GDM1 (cell line): ENCODE measurements around the gene N4BP2L2.

Experiments used
- DNase-seq: peaks from one replicate; lab custom pipeline; 2025; lab: John Stamatoyannopoulos, UW

N4BP2L2 gene

GRCh38 chr13:32468502-32469142 is 70.0 kb downstream of the N4BP2L2 start:
- DNase-seq, result no peak

- no peak for DNase-seq
These were observed 82.0 kb downstream of the N4BP2L2 start for GRCh38 chr13:32456591-32456990.

DNA sequence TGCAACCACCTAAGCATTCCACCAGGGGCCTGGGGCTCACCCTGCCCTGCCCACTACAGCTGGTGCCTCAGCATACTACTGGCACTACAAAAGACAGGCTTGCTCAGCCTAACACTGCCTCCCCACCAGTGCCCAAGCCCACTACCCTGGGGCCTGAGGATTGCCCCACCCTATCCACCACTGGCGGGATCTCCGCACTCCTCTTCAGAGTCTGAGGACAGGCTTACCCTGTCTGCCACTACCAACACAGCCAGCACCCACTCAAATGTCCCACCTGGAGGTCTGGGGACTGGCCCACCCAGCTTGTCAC is 83.0 kb downstream of the N4BP2L2 start:
- no peak for DNase-seq

- no peak for DNase-seq
These were observed 83.6 kb downstream of the N4BP2L2 start for GRCh38 chr13:32454886-32455593.

DNA sequence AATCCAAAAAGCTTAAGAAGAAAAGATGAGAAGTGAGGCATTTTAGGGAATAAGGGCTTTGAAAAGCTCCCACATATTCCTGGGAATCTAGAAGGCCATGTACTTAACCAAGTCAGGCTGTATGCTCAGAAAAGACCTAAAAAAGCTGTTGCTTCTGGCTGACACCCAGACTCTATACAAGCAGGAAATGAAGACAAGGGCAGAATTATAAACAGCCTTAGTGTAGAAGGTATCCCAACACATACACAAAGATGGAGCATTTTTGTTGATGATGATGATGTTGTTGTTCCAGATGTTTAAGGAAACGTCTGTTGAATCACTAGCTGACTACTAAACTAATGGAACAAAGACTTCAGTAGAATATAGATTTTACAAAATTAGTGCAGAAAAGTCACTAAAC is 84.6 kb downstream of the N4BP2L2 start:
- DNase-seq, result no peak

- DNase-seq, result no peak
These were observed 89.6 kb downstream of the N4BP2L2 start for GRCh38 chr13:32448972-32449371.

- no peak for DNase-seq
These were observed 90.5 kb downstream of the N4BP2L2 start for GRCh38 chr13:32447894-32448623.

DNA sequence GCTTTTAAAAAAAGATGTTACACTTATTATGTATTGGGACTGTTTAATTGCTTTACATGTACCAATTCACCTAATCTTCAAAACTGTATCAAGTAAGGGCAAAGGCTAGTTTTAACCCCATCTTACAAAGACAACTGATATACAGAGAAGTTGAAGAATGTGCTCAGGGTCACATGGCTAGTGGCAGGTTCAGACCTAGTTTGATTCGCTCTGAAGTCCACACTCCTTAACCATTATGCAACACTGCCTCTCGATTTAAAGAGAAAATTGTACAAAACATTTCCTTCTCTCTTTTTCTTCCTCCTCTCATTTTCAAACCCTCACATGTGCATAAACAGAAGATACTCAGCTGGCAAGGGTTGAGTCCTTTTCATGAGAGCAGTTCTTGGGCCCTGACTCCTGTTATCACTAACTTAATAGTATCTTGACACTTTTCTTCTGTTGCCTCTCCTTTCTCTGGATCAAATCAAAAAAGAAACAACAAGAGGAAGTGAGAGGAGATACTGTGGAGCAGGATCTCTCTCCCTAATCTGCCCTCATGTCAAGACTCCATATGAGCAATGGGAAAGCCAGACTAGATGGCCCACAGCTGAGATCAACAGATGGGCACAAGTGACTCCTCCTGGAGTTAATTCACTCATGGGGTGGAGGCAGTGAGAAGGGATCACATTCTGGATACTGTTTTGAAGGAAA is 91.7 kb downstream of the N4BP2L2 start:
- no peak for DNase-seq

GRCh38 chr13:32446220-32446619 is 92.4 kb downstream of the N4BP2L2 start:
- DNase-seq, result no peak

DNA sequence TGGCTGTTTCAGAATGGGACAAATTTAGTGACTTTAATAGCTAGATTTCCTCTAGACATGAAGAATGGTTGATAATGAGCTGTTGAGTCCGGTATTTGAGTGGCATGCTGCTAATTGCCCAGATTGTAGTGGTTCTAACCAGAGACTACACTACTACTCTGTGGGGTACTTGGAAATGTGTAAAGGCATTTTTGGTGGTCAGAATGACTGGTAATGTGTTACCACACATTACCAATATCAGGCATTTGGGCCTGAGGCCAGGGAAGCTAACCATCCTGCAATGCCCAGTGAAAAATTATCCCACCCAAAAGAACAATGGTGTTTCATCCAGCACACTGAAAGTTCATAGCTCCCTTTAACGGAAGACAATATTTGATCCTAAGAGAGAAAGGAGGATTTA is 93.1 kb downstream of the N4BP2L2 start:
- DNase-seq, result no peak

DNA sequence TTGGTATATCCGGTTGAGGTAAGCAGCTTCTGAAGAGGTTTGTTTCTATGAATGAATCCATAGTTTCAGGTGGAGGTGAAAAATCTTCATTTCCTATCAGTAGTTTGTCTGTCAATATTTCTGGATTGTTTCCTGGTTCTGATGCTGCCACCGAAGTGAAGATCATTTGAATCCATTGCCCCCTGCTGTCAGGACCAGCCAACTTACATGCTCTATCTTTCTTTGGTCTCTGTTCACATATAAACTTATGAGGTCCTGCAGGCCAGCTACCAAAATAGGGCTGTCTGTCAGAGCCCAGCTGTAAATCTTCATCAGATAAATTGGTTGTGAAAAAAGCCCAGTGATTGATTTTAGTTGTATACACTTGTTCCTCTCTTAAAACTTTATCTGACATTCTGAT is 95.5 kb downstream of the N4BP2L2 start:
- DNase-seq, result peak; percentile 35

DNA sequence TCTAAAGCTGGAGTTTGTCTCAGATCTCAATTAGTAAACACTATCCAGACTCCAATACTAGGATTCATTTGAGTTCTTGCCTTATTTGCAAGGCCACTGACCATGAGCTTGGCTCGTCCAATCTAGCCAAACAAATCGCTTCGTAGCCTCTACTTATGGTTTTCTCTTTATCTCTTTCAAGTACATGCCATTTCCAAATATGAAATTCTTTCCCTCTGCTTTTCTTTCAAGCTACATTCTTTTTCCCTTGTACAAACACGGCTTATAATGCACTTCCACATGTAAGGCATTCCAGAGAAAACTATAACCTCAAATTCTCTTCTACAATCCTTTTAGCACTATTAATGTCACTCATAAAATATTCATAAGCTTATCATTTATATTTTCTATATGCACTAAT is 99.7 kb downstream of the N4BP2L2 start:
- no peak for DNase-seq

GRCh38 chr13:32432856-32433255 is 105.7 kb downstream of the N4BP2L2 start:
- DNase-seq, result no peak

DNA sequence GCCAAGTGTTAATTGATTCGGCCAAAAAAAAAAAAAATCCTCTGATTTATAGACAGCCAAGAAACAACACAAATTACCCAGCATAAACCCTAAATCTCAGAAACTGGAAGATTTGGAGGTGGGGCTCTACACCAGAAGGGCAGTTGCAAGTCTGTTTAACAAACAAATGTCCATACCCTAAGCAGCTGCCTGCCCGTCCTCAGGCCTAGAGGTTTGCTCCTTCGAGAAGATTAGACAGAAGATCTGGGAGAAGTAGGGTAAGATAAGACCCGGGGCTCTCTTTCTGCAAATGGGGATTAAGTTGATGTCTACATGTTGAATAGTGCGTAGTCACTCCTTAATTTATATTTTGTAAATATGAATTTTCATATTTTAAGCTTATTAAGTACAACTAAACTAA is 107.2 kb downstream of the N4BP2L2 start:
- no peak for DNase-seq

GRCh38 chr13:32430018-32430747 is 108.4 kb downstream of the N4BP2L2 start:
- DNase-seq, result peak; percentile 72

- no peak for DNase-seq
These were observed 109.1 kb downstream of the N4BP2L2 start for GRCh38 chr13:32429433-32429909.

- DNase-seq, result no peak
These were observed 109.8 kb downstream of the N4BP2L2 start for GRCh38 chr13:32428581-32429432.

DNA sequence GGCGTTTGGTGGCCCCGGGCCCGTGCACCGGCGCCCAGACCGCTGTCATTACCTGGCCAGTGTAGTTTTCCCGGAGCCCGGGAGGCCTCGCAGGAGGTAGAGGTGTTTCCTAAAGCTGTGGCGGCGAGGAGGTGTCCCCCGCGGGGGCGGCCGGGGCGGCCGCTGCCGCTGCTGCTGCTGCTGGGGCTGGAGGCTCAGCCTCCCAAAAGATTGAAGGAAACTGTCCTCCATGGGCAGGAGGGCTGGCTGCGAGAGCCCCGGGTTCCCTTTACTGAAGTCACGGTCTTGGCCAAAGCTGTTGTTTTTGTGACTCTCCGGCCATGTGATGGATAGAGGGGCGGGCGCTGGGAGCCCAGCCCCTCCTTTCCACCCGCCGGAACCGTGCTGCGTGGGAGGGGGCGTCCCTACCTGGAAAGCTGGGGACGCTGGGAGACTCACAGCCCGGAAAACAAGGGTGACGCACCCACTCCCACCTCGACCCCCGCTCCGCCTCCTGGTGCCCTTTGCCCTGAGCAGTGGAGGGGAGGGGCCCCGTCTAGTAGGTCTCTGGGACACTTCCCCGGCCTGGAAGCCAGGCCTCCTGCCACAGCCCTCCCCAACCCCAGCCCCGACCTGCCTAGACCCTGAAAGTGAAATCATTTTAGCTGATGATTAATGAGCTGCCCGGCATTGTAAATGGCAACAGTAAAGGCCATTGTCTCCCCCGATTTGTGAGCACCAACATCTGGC is 110.6 kb downstream of the N4BP2L2 start, which contains the start of gene N4BP2L1:
Gene N4BP2L1 (minus strand): TSS at position 279 of the 729 bp plus-strand sequence. CDS start 48 bp downstream, at position 231.
- DNase-seq, result peak; percentile 73

DNA sequence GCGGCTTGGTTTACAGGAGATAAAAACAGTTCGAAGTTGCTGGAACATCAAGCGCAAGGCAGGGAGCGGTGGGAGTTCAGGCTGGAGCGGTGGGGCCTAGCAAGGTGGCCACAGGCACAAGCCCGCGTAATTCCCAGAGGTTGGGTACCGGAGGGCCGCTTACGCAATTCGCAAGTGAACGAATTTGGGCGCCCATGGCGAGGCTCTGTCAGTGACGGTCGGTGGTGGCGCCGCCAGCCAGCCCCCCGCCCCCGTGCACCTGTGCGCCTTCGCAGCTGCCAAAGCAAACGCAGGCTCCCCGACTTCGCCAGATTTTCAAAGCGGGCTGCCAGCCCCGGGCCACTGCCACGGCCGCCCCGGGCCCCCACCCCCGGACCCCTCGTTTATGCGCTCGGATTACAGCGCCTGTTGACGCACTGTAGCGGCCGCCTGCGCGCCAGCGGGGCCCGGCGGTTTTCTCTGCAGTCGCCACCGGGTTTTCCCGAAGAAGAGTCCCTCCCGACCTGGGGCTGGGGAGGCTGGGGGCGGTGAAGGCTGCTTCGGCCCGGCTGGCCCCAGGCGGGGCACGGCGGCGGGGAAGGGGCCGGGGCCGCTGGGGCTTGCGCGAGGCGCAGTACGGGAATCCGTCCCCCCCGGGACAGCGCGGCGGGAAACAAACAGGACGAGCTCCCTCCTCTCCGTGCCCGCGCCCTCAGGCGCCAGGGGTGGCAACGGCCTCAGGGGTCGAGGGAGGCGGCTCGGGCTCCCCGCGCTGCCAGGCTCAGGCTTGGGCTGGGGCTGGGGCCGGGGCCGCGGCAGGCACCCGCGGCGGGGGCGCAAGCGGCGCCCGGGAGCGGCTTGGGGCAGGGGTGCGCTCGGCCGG is 111.4 kb downstream of the N4BP2L2 start:
- DNase-seq, result peak; percentile 29
